Endodermal cell (in vitro differentiated cells): ENCODE measurements around the gene SMURF1. TPM values are rescaled to one million over a fixed set of nuclear protein-coding genes. Genes with fewer than 3 reads are reported as not detected.

ENCODE experiments used
- DNase-seq: peaks from one replicate; pipeline ENCODE4 v3.0.0-alpha.2; 2017
- H3K27ac ChIP-seq: 2 replicates; pipeline ENCODE4 v1.5.1; 2013; ENCODE audit warnings: mild to moderate bottlenecking, low read depth, low read length, moderate library complexity
- H3K27me3 ChIP-seq: 2 replicates; pipeline ENCODE4 v1.6.1; 2013; ENCODE audit warnings: mild to moderate bottlenecking, low read length, moderate library complexity; ENCODE audit not compliant: insufficient read depth, control insufficient read depth, poor library complexity, severe bottlenecking
- H3K36me3 ChIP-seq: 2 replicates; pipeline ENCODE4 v1.7.0; 2013; ENCODE audit warnings: mild to moderate bottlenecking, low read length, moderate library complexity; ENCODE audit not compliant: control insufficient read depth, insufficient read depth
- H3K4me1 ChIP-seq: one replicate; pipeline ENCODE4 v1.7.0; 2013; ENCODE audit warnings: low read length; ENCODE audit not compliant: control insufficient read depth, insufficient read depth
- H3K4me3 ChIP-seq: 2 replicates; pipeline ENCODE4 v1.5.1; 2013; ENCODE audit warnings: mild to moderate bottlenecking, low read length, moderate library complexity
- H3K9ac ChIP-seq: 2 replicates; pipeline ENCODE4 v1.6.1; 2013; ENCODE audit warnings: mild to moderate bottlenecking, low read length, moderate library complexity; ENCODE audit not compliant: poor library complexity, severe bottlenecking; ENCODE audit errors: extremely low read depth
- H3K9me3 ChIP-seq: 2 replicates; pipeline ENCODE4 v1.6.1; 2013; ENCODE audit warnings: mild to moderate bottlenecking, low read length, moderate library complexity; ENCODE audit not compliant: control insufficient read depth
- H3K27ac Mint-ChIP-seq: 2 replicates; pipeline ENCODE4 v1.8.0; 2020; ENCODE audit warnings: mixed read lengths
- H3K27me3 Mint-ChIP-seq: 2 replicates; pipeline ENCODE4 v1.8.0; 2021; ENCODE audit warnings: mild to moderate bottlenecking, mixed read lengths; ENCODE audit not compliant: insufficient read depth
- H3K36me3 Mint-ChIP-seq: 2 replicates; pipeline ENCODE4 v1.8.0; 2020; ENCODE audit warnings: low read depth, mixed read lengths
- H3K4me1 Mint-ChIP-seq: 2 replicates; pipeline ENCODE4 v1.8.0; 2020; ENCODE audit warnings: mixed read lengths
- H3K4me3 Mint-ChIP-seq: 2 replicates; pipeline ENCODE4 v1.8.0; 2020; ENCODE audit warnings: mild to moderate bottlenecking, moderate library complexity, mixed read lengths
- H3K9me3 Mint-ChIP-seq: 2 replicates; pipeline ENCODE4 v1.8.0; 2020; ENCODE audit warnings: mild to moderate bottlenecking, mixed read lengths
- CTCF ChIP-seq: fragments of 200-600 bp; sonication (generic); conservative IDR thresholded peaks from 2 replicates; pipeline ENCODE4 v1.5.0; 2021; ENCODE audit warnings: antibody characterized with exemption, mild to moderate bottlenecking
- WGBS, 2 experiments: methylation state at CpG; one replicate each; pipeline versions ENCODE4 v1.1.5 to v1.1.7; 2013; ENCODE audit warnings: missing lambda C conversion rate in 2 of 2, mixed read lengths in 1 of 2; ENCODE audit not compliant: insufficient coverage in 1 of 2, insufficient read length in 1 of 2; 5-methylcytosine and 5-hydroxymethylcytosine counted together
- total RNA-seq, 2 donors: library from RNA; stranded (reverse); fragmentation: NEBNext Ultra II Directional in 1 of 2; extraction: Animal tissue kit (Norgen Biotek cat#: 25700) in 1 of 2; gene quantifications; 2 replicates in 1 of 2; 3 replicates in 1 of 2; pipeline ENCODE4 v1.2.1, GENCODE V29; 2021

Gene SMURF1
- total RNA-seq, 2 donors from 2014 or later, result 31.6 to 38.1 TPM

DNA sequence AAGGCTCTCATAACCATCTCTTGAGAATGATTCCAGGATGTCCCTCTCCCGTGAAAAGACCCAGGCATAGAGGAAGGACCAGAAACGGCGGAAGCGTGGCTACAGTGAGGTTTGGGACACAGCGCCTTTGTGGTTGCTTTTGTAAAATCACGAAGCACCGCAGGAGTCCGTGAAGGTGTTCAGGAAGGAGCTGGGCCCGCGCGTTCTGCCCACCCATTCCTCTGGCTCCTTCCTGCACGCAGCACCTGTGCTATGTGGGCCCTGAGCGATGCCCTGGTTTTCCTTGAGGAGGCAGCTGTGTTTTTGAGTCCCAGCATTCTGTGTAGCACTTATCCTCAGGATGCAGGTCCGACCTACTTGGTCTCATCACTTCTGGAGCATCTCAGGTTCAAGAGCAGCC lies 152.8 kb downstream of the SMURF1 start:
- Histone ChIP-seq H3K27ac (no peak overlapping the region), H3K9me3 (peaks cover 6% of the 10 kb centered on the region), H3K27me3 (no peaks in the 10 kb centered on the region), H3K9ac (no peak overlapping the region), H3K4me1 (no peaks in the 10 kb centered on the region), H3K36me3 (peaks cover 95% of the 10 kb centered on the region), H3K4me3 (no peak overlapping the region)
- no peaks in the 10 kb centered on the region for H3K27me3 Mint-ChIP-seq
- no peaks in the 10 kb centered on the region for H3K4me1 Mint-ChIP-seq
- H3K9me3 Mint-ChIP-seq, result peaks cover 8% of the 10 kb centered on the region
- H3K27ac Mint-ChIP-seq, result no peak overlapping the region
- peaks cover 85% of the 10 kb centered on the region for H3K36me3 Mint-ChIP-seq
- 97 to 99% methylated on average over 14 of the region's 14 CpGs for WGBS, 2 experiments
- no peak for DNase-seq
- H3K4me3 Mint-ChIP-seq, result no peak overlapping the region
- no peak for TF ChIP-seq CTCF

GRCh38 chr7:98990356-98990755 lies 153.6 kb downstream of the SMURF1 start:
- no peaks in the 10 kb centered on the region for H3K4me1 ChIP-seq

DNA sequence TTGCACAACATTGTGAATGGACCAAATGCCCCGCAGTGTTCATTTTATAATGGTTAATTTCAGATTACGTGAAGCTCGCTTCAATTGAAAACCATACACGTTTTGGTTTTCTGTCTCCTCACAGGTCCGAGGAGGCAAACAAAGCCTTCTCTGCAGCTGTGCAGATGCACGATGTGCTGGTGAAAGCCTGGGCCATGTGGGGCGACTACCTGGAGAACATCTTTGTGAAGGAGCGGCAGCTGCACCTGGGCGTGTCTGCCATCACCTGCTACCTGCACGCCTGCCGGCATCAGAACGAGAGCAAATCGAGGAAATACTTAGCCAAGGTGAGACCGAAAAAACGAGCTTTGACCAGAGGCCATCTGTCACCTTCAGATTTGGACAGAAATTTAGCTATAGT lies 155.3 kb downstream of the SMURF1 start:
- DNase-seq, result no peak
- peaks cover 18% of the 10 kb centered on the region for H3K9me3 Mint-ChIP-seq
- Histone ChIP-seq H3K4me1 (no peaks in the 10 kb centered on the region), H3K36me3 (peaks cover 96% of the 10 kb centered on the region), H3K9me3 (peaks cover 14% of the 10 kb centered on the region), H3K27ac (no peak overlapping the region), H3K9ac (no peak overlapping the region), H3K4me3 (no peak overlapping the region), H3K27me3 (no peaks in the 10 kb centered on the region)
- no peaks in the 10 kb centered on the region for H3K4me1 Mint-ChIP-seq
- H3K36me3 Mint-ChIP-seq, result peaks cover 90% of the 10 kb centered on the region
- H3K4me3 Mint-ChIP-seq, result no peak overlapping the region
- no peak for TF ChIP-seq CTCF
- 94 to 98% methylated on average over 15 of the region's 15 CpGs for WGBS, 2 experiments
- H3K27ac Mint-ChIP-seq, result no peak overlapping the region
- no peaks in the 10 kb centered on the region for H3K27me3 Mint-ChIP-seq

More at GRCh38 chr7:98990356-98990755, 153.6 kb downstream of the SMURF1 start:
- Histone ChIP-seq H3K9me3 (peaks cover 14% of the 10 kb centered on the region), H3K36me3 (peaks cover 95% of the 10 kb centered on the region), H3K27me3 (no peaks in the 10 kb centered on the region), H3K27ac (no peak overlapping the region), H3K9ac (no peak overlapping the region), H3K4me3 (no peak overlapping the region)
- Mint-ChIP-seq H3K4me3 (no peak overlapping the region), H3K9me3 (peaks cover 16% of the 10 kb centered on the region), H3K27ac (no peak overlapping the region), H3K27me3 (no peaks in the 10 kb centered on the region), H3K36me3 (peaks cover 85% of the 10 kb centered on the region), H3K4me1 (no peaks in the 10 kb centered on the region)
- WGBS, 2 experiments, result 96% methylated on average over 4 to 6 of the region's 6 CpGs
- DNase-seq, result no peak
- TF ChIP-seq CTCF, result no peak
